NCI-H2196 (cell line): Measurements from ENCODE around the gene HEATR1.
"Not testable (repeated sequence)": the region's sequence is repeated elsewhere in the genome, so short reads cannot be mapped to it uniquely, and the experiment has no call there.

Experiments used
- DNase-seq: peaks from one replicate; lab custom pipeline; 2025; ENCODE audit not compliant: unreplicated experiment; lab: John Stamatoyannopoulos, UW

HEATR1 gene

DNA sequence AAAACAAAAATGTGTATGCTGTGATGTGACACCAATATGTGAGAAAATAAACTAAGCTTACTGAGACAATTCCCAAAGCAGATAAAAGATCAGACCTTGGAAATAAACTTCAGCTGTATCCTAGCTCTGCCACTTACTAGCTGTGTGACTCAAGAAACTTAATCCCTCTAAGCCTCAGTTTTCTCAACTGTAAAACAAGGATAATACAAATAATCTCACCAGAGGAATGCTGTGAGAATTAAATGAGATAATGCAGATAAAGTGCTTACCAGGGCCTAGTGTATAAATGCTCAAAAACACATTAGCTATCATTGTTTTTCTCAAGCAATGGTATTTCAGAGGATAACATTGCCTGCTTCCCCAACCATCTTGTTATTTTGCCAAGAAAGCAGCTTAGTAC, 2.1 kb downstream of the HEATR1 start:
- no peak for DNase-seq

DNA sequence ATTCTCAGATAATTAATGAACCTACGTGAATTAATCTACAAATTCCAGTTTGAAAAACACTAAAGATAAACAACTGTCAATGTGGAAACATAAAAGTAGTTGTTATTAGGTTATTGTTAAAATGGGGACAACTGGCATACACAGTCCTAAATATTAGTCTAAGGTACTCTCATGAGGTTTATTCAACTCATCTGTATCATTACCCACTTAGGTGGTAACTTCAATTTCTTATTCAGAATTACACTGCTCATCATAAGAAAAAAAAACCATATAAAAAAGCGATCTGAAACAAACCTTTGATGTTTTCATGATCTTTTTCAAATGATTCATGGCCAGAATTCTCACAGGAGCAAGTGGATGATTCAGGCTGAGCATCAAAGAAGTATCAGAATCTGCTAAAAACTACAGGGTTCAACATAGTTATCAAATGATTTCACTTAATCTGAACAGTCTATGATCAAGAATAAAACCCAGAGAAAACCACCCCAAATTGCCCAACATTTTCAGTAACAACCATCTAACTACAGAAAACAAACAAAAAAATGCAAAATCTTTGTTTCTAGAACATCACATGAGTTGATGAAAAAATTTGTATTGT, 13.7 kb downstream of the HEATR1 start:
- DNase-seq = no peak

DNA sequence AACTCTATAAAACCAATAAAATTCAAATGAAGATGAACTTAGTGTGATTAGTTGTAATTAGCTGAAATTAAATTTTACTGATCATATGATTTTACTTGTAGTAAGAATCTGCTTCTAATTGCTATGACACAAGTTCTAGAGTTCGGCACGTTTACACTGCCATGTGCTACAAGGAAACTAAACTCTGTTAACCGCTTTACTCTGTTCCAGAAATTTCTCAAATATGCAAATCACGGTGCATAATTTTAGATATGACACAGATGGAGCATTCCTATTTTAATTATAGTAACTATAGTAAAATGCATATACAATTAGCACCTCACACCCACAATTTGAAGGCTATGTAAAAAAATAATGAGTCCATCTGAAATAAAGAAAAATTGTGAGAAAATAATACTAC, 14.8 kb downstream of the HEATR1 start:
- no peak for DNase-seq

DNA sequence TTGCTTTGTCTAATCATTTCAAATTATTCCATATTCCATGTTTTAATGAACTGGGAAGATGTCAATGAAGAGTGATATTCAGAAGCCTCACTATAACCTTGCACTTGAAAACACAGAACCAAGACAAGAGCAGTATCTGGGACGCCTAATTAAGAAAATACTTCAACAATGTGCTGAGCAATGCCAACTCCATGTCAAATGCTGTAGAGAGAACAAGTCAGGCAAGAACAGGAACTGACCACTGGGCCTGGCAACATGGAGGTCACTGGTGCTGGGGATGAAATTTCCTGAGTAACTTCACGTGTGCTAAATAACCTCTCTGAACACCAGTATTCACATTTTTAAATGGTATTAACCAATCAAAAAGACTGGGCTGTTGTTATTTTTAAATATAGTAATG, 22.8 kb downstream of the HEATR1 start:
- DNase-seq = no peak

DNA sequence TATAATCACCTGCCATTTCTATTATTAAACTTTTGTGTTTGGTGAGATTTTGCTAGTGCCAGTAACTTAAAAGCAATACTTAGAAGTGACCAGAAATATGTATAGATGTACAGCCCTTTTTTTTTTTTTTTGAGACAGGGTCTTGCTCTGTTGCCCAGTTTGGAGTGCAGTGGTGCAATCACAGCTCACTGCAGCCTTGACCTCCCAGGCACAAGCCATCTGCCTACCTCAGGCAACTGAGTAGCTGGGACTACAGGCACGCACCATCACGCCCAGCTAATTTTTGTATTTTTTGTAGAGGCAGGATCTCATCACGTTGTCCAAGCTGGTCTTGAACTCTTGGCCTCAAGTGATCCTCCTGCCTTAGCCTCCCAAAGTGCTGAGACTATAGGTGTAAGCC, 23.9 kb downstream of the HEATR1 start:
- DNase-seq = not testable (repeated sequence)

DNA sequence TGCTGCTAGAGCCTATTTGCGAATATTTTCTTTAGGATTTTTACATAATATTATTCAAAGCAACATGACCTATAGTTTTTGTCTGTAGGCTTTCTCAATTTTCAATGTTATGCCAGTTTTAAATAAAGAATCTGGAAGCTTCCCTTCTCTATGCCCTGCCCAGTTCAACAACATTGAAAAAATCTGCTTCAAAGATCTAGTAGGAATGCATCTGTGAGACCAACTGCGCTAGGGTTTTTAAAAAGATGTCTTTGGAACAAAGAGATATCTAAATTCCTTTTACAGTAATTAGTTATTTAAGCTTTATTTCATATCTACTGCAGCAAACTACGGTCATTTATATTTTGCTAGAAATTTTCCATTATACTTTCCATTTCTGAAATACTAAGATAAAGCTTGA, 25.7 kb downstream of the HEATR1 start:
- no peak for DNase-seq

DNA sequence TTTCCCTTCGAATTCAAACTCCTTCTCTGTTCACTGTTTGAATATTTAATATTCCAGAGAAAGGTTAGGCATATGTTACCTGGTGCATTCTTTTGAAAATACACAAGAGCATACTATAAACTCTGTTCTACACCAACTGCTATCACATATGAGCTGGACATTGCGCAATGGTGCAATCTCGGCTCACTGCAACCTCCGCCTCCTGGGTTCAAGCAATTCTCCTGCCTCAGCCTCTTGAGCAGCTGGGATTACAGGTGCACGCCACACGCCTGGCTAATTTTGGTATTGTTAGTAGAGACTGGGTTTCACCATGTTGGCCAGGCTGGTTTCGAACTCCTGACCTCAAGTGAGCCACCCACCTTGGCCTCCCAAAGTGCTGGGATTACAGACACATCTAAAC, 27.3 kb downstream of the HEATR1 start:
- DNase-seq = not testable (repeated sequence)

DNA sequence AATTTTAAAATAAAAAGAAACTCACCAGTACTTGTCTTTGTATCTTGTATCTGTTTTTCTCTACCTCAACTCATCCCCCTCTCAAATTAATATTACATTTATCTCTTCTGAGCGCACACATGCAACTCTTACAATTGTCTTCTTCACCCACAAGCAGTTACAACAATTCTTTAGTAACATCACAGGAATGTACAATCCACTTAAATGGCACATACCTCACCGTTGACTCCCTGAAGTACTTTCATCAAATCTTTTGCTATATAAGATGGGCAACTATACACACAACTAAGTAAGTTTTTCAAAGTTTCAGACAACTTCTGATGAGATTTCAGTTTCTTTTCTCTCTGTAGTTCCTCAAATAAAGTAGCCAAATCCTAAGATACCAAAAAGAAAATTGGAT, 28.3 kb downstream of the HEATR1 start:
- no peak for DNase-seq

DNA sequence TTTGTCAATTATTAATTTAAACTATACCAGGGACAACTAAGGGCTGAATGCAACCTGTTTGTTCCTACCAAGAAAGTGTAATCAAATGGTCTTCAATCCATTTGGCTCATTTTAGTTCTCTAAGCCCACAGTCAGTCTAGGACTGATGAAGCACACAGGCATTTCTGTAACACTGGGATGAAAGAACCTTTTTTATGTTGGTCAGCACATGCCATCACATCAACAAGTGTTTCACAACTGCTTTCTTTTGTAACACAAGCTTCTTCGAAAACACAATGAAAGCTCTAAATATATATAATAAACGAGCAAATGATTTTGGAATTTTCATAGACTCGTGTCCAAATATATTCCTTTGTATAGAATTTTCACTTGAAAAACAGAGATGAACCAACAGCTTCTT, 28.8 kb downstream of the HEATR1 start:
- DNase-seq = no peak

DNA sequence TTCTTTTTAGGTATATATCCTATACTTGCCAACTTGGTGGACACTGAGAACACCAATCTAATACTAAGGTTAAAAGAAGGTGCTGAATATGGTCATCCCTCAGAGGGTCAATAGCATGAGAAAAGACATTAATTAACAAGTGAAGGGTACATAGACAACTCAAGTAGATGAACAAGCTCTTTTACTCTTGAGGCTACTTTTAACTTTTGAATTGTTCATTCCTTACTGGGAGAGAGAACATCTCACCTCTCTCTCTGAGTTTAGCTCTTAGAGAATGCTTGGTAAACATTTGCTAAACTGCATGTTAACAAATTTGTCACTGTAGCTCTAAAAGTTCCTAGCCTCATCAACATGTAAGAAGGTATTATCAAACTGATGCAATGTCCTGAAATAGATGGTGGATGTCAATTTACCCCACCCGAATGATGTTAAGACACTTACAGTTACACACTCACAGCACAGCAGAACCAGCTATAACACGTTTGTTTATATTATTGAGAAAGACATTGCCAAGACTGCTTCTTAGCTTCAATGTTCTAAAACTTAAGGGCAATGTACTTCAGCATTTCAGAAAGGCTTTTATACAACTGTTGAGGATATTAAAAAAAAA, 35.9 kb downstream of the HEATR1 start:
- DNase-seq = no peak

DNA sequence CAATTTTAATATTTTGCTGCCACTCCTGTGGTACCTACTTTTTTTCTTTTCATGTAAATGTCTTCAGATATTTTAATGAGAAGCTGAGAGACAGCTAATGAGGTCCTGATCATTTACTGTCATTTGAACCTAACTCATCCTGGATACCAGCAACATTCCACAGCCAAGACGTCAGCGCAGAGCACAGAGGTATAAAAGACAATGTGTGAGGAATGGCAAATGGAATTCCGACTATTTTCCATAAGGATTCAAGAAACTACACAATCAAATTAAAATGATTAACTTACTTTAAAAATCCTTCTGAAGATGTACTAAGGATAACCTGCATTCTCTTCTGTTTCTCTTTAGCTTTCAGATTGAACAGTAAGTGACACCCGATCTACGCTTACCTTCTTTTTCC, 38.8 kb downstream of the HEATR1 start:
- no peak for DNase-seq

DNA sequence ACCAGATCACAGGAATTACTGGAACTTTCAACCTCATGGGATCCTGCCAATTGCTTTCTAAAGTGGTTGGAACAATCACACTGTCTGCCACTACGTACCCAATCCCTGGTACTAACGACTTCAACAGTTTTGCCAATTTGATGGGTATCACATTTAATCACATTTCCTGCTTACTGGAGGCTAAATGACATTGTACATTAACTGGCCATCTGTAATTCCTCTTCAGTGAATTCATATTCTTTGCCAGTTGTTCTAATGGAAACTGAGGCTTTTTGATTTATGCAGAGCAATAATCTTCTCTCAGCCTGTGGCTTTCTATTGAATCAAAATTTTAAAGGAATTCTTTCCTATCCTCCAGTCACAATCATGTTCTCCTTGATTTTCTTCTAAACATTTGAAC, 42.3 kb downstream of the HEATR1 start:
- no peak for DNase-seq

DNA sequence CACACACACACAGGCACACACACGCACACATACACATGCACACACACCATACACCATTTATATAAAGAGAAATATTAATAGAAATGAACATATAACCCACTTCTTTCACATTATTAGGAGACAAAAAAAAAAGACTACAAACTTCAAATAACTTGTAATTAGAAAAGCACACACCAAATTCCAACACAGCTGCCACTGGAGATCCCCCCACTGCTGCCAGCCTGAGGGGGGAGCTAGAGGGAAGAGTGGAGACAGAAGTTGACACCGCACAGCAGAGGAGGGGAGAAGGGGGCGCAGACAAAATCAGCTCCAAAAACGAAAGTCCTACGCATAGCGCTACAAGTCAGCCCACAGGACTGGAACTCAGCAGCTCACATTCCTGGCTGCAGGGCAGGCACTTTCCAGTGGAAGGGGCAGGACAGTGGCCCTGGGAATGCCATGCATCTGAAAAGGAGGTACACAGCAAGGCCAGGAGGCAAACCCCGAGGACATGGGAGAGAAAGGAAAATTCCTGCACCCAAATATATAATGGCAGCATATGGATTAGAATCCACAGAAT, 44.0 kb downstream of the HEATR1 start:
- no peak for DNase-seq

DNA sequence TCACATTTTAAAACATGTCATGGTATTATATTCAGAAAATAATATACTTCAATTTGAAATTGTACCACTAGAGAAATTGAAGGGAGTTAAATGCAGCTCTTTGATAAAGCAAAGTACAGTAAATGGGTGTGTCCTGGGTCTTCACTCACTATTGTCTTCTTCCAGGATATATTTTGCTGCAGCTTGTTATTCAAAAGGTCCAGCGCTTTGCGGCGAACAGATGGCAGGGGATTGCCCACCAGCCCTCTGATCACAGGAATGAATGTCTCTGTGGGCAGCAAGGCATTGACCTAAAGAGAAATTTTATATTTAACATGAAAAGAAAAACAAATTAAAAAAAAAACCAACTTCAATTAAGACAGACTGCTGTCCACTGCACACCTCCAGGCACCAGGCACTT, 45.5 kb downstream of the HEATR1 start:
- DNase-seq = no peak

DNA sequence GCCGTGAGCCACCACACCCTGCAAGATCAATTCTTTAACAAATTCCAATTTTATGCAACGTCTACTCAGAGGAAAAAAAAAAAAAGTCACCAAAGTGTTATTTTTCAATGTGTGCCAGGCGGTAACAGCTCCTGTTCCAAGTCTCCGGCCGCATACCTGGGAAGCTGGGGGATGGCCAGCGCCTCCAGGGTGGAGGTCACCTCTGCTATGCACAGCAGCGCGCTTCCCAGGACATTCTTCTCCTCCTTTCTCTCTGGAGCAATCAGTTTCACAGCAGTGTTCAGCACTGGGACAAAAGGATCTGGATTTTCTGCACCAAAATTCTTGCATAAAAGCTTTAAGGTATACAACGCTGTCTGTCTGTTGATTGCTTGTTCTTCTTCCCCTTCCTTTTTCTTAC, 46.2 kb downstream of the HEATR1 start:
- no peak for DNase-seq

DNA sequence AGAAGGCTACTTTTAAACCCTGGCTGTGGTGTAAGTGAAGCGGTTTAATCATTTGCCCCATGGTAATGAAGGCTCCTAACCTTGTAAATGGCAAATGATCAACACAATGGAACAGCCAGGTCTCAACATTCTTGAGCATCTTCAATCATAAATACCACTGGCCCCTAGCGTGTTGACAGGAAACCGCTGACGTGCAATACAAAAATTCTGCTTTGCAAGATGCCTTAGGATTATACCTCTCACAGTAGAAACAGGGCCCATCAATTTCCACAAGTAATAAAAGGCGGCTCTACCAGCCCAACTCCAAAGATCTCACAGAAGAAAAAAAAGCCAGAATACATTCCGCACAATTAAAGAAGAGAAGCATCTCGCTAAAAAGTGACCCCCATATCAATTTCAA, 47.7 kb downstream of the HEATR1 start:
- DNase-seq = no peak

DNA sequence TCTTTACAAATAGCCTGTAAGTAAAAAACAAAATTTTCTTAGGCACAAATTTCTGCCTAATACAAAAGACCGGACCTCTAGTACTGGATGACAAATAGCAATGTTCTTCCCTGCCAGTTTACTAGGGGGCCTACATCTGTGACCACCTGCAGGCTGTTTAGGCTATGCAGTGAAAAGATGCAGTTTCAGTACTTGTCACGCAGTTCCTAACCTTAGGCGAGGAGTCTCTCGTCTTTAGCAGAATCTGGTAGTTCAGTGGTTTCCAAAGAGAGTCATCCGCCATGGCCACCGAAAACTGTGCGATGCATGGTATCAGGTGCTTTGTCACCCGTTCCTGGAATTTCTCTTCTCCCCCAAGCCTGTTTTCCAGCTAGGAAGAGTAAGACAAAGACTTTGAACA, 50.9 kb downstream of the HEATR1 start:
- DNase-seq = no peak

DNA sequence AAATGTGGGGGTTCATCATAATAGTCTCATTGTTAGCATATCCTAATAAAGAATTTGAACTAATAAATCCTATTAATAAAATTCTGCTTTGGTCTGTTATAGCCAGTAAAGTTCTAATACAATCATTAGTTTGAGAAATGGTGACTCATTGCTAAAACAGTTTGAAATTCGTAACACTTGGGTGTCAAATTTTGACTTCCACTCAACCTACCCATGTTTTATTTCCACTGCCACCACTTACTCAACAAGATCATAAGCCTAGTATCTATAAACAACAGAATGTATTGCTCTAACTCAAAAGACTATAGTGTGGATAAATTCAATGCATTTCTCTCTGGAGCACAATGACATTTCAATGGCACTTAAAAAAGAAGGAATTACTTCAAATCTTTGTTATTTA, 51.4 kb downstream of the HEATR1 start:
- no peak for DNase-seq

DNA sequence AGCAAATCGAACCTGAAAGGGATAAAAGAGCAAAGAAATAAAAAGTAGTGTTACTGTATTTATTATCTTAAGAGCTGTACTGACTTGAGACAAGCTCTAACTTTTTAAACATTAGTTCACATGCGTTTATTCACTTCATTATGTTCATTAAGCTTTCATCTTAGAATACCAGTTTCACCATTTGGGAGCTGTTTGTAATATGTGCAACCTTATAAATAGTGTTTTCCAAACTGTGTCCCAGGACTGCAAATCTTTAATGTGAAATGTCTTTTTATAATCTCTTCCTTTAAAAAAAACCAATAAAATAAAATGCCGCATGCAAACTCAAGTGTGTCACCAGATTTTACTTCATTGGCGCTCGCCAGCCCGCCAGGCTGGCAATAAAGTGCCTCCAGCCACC, 52.2 kb downstream of the HEATR1 start:
- no peak for DNase-seq

DNA sequence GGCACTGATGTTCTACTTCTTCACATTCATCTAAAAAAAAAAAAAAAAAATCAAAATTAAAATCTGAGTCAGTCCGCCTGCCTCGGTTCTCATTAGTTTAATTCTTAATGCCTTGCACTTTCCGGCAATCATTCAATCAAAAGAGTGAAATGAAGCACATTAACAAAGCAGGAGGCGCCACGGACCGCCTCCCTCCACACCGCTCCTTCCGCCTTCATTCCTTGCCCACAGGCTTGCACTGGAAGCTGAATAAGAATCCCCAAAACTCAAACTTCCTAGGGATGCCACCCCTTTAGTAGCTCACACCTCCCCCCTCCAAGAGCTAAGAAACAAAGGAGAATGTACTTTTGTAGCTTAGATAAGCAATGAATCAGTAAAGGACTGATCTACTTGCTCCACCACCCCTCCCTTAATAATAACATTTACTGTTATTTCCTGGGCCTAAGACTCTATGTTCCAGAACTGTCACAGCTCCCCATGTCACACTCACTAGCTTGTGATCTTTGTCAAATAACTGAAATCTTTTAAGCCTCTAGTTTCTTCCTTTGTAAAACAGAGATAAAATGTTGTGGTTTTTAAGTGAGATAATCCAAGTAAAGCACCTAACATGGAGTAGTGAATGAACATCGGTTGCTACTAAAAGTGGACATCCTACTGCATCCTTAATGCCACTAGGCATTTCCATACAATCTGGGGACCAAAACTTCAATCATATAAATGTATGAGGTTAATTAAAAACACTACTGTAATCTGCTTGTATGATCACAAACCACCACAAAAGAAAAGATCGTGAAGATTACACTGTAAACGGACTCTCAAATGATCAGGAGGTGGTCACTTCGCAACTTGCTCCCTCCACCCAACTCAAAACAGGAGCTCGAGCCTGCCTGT, 53.1 kb downstream of the HEATR1 start:
- DNase-seq = no peak

DNA sequence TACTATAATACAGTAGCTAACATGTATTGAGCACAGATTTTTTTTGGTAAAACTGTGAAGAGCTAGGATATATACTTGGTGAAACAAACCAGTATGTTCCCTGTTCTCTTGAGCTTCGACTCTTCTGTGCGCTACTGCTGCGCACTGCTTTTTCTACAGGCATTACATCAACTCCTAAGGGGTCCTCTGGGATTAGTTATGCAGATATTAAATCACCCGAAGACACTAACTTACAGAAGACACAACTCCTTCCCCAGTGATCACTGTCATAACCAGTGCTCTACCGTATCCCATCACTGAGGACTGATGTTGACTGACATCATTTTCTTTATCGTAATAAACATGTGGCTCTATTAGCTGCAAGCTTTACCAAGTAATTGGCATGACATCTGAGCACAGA, 55.9 kb downstream of the HEATR1 start:
- no peak for DNase-seq

DNA sequence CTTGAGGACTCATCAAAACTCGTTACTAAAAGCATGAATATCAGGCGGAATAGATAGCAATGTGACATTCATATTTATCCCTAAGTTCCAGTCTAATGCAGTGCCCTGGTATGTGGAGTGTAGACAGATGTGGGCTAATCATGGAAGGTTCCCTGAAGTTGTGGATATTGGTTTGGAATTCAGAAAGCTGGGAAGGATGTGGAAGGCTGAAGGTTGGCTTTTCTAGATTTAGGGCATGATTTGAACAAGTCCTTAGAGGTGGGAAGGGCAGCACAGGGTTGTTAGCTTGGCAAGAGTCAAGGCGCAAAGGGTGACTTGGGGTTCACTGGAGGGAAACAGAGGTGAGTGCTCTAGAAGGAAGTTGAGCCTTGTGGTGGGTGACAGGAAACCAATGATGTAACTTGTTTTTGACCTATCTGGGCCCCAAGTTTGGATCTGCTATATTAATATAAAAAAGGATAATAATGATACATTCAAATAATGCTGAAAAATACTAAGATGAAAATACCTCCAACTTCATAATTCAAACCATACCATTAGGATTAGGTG, 58.6 kb downstream of the HEATR1 start:
- DNase-seq = no peak
